GM23248 (cell line): Measurements from ENCODE around the gene SEC24B.

Experiments
- EZH2 ChIP-seq: fragments of 200-600 bp; sonication (generic); IDR thresholded peaks from 2 replicates; pipeline ENCODE4 v1.6.1; 2018; ENCODE audit warnings: antibody characterized with exemption, mild to moderate bottlenecking; ENCODE audit not compliant: insufficient read depth, poor library complexity, severe bottlenecking
- EZH2phosphoT487 ChIP-seq: fragments of 200-600 bp; sonication (generic); IDR thresholded peaks from 2 replicates; pipeline ENCODE4 v1.6.1; 2018; ENCODE audit warnings: antibody characterized with exemption, moderate library complexity, mild to moderate bottlenecking, low read depth; ENCODE audit not compliant: insufficient read depth

- no peak for TF ChIP-seq EZH2phosphoT487
- TF ChIP-seq EZH2: no peak
These were observed 7.3 kb downstream of the SEC24B start for GRCh38 chr4:109440948-109441347.
